ENCODE data around the gene SNX5.

DNA sequence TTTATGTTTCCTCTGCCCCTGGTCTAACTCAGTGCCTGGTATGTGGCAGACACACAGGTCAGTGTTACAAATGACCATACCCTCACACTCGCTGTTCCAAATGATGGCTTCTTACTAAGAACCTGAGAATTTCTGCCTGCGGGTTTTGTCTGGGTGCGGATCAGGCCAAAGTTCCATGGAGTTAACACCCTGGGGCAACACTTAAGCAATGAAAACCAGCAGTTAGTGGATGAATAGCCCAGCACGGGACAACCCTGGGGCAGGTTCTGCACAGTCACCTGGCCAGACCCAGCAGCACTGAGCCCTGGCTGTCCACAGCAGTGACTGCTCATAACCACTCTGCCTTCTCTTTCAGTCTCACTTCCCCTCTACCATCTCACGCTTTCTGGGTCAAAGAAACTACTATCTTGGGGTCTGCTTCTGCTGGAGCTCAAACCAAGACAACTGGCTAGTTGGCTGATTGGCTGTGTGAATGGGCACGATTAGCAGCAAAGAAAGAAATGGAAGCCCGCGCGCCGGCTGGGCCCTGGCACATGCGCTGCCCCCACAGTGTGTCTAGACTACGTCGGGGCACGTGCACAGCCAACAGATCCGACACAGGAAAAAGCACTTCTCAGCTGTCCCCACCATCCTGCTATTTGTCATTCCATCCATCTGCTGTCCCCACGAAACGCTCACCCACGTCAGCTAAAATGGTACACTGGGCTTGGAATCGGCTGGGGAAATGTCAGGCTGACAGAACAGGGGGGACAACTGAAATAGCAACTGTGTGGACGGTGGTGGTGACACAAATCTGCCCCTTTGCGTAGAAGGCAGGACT lies 36.8 kb upstream of the SNX5 start:
- TF ChIP-seq CREB1 (IDR thresholded peaks at IDR 0.05; ENCODE audit: low read depth), result 0 out of 2 replicates have a peak, but pooled peaks have one; percentile 30
- TF ChIP-seq ZNF207 (IDR thresholded peaks at IDR 0.05; ENCODE audit: borderline replicate concordance), result no peak
- TF ChIP-seq SP1 (IDR thresholded peaks at IDR 0.05; ENCODE audit: low read depth, low read length), result peak; percentile 67
- no peak; the same call in 1 of the 2 replicates for TF ChIP-seq YY1 (IDR thresholded peaks at IDR 0.05; ENCODE audit: low read depth, low read length)
- TF ChIP-seq NFYB (IDR thresholded peaks at IDR 0.05; ENCODE audit: insufficient read depth, low read depth, low read length), result 0 out of 2 replicates have a peak, but pooled peaks have one; percentile 26
- TF ChIP-seq MTA2 (IDR thresholded peaks at IDR 0.05; ENCODE audit: low read depth), result peak; percentile 70
- TF ChIP-seq SREBF1 (IDR thresholded peaks at IDR 0.05; ENCODE audit: low read length), result no peak
- TF ChIP-seq, protein P1, sequence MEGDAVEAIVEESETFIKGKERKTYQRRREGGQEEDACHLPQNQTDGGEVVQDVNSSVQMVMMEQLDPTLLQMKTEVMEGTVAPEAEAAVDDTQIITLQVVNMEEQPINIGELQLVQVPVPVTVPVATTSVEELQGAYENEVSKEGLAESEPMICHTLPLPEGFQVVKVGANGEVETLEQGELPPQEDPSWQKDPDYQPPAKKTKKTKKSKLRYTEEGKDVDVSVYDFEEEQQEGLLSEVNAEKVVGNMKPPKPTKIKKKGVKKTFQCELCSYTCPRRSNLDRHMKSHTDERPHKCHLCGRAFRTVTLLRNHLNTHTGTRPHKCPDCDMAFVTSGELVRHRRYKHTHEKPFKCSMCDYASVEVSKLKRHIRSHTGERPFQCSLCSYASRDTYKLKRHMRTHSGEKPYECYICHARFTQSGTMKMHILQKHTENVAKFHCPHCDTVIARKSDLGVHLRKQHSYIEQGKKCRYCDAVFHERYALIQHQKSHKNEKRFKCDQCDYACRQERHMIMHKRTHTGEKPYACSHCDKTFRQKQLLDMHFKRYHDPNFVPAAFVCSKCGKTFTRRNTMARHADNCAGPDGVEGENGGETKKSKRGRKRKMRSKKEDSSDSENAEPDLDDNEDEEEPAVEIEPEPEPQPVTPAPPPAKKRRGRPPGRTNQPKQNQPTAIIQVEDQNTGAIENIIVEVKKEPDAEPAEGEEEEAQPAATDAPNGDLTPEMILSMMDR (IDR thresholded peaks at IDR 0.05 in 2 of 3, conservative IDR thresholded peaks at IDR 0.05 in 1 of 3; ENCODE audit: control insufficient read depth in 2 of 3, extremely low read depth in 1 of 3, insufficient read depth in 1 of 3, low read depth in 3 of 3, low read length in 3 of 3), result no peak
- TF ChIP-seq CHD1 (IDR thresholded peaks at IDR 0.05; ENCODE audit: low read depth, low read length), result no peak
- TF ChIP-seq CEBPB (IDR thresholded peaks at IDR 0.05; ENCODE audit: borderline replicate concordance in 1 of 2, low read depth in 2 of 2, low read length in 2 of 2), result no peak
